OCI-M2 (cell line): Measurements from ENCODE around the gene SLF2.
A peak's percentile ranks its signal among the peaks of the same experiment; 100 is the strongest.

Source experiments
- DNase-seq: peaks from one replicate; lab custom pipeline; 2025; ENCODE audit not compliant: unreplicated experiment; lab: John Stamatoyannopoulos, UW

The SLF2 gene

GRCh38 chr10:100899171-100899570 lies 13.6 kb upstream of the SLF2 start:
- no peak for DNase-seq

GRCh38 chr10:100901051-100901450 lies 11.7 kb upstream of the SLF2 start:
- no peak for DNase-seq

GRCh38 chr10:100902622-100903021 lies 10.1 kb upstream of the SLF2 start:
- no peak for DNase-seq

- DNase-seq = no peak
These were observed 7.8 kb upstream of the SLF2 start for GRCh38 chr10:100904917-100905316.

GRCh38 chr10:100907175-100907574 lies 5.6 kb upstream of the SLF2 start:
- DNase-seq = no peak

DNA sequence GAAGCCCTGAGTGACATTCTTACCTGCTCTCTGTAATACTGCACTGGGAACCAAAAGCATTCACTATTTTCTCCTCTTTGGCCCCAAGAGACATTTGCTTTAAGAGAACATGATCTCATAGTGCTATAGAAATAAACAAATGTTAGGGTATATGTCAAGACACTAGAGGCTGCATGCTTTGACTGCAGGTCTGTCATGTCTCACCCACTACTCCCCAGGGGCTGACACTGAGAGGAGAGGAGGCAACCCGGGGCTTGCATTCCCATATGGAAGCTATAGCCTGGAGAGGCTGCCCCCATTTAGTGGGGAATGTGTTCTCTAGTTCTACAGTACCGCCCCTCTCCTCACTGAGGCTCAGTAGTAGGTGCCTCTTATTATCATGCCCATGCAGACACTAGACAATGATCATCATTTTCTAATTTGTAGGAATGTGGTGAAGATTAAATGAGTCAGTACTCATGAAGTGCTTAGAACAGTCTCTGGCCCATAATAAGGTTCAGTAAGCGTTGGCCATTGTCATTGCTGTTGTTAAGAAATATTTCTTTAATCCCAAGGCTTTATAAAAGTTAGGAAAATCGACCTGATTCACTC lies 4.9 kb upstream of the SLF2 start:
- no peak for DNase-seq

GRCh38 chr10:100908378-100908777 lies 4.4 kb upstream of the SLF2 start:
- no peak for DNase-seq

GRCh38 chr10:100909501-100910263 lies 3.1 kb upstream of the SLF2 start:
- DNase-seq = no peak

DNA sequence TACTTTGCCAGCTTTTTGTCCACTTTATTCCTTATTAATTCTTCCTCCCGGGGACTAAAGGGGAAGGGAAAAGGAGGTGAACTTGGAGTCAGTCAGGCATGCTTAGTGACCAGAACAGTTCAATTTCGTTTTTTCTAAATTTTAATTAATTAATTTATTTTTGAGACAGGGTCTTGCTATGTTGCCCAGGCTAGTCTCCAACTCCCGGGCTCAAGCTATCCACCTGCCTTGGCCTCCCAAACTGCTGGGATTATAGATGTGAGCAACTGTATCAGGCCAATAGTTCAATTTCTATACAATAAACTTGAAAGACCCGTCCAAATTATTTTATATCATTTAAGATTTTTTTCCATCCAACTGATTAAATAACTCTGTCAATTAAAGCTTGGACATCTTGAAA lies 1.3 kb upstream of the SLF2 start:
- no peak for DNase-seq

DNA sequence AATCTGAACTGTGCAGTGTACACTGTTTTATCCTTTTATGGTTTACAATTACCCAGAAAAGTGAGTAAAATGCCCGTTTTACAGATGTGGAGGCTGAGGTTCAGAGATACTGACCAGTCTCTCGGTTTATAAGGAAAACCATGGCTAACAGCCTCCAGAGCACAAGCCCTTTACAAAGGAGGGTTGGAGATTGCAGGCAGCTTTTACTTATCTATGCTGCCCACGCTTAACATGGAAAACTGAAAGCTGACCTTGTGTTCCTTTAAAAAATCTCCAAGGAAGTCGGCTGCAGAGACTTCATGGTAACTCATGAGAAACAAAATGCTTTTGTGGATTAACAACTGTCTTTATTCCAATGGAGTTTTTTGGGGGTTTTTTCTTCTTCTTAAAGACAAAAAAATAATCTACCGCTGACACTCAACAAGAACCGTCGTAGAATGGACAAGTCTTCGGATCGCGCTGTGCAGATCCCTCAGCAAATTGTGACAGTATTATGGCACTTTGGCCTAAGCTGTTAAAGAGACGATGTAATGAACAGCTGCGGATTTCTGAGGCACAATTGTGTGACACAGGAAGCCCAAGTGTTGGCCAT lies 654 bp upstream of the SLF2 start:
- peak; percentile 72 for DNase-seq

- no peak for DNase-seq
These were observed 705 bp downstream of the SLF2 start for GRCh38 chr10:100913470-100913865.

- no peak for DNase-seq
These were observed 4.3 kb downstream of the SLF2 start for GRCh38 chr10:100917071-100917470.

DNA sequence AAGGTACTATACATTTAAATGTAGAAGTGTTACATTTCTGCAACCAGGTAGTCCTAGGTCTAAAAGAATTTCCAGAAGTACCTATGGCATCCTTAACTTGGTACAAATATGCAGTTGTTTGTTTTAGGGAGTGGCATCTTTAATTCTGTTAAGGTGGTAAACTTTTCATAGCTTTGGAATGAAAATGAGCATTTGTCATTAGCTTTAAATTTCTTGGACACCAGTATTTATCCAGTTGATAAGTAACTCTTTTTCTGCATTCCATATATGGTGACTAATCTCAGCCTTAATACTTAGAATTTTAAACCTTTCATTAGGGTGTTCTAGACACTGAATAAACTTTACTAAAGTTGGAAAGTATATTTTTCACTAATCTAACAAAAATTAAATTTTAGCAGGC lies 10.8 kb downstream of the SLF2 start:
- no peak for DNase-seq

DNA sequence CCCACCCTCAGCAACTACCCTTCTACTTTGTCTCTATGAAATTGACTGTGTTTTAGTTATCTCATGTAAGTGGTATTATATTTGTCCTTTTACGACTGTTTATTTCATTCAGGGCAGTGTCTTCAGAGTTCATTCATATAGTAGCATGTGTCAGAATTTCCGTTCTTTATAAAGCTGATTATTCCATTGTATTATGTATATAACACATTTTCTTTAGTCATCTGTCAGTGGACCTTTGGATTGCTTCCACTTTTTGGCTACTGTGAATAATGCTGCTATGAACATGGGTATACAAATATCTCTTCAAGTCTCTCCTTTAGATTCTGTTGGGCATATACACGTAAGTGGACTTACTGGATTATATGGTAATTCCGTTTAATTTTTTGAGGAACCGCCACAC lies 14.5 kb downstream of the SLF2 start:
- no peak for DNase-seq

- DNase-seq = no peak
These were observed 15.3 kb downstream of the SLF2 start for GRCh38 chr10:100928039-100928438.

DNA sequence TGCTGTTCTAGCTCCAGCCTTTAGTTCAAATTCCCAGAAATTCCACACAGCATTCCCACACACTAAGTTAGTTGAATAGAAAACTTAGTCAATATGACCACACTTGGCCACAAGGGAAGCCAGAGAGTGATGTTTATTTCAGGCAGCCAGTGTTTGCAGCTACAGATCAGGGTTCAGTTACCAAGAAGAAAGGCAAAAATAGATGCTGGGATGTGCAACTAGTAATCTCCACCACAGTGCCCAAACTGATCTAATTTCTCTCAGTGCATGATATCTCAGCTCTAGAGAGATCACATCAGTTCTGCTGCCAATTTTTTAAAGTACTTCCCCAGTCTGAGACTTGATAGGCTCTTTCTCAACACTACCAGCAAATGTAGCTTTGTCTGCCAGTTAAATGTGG lies 17.6 kb downstream of the SLF2 start:
- DNase-seq = no peak

GRCh38 chr10:100934084-100934659 lies 21.4 kb downstream of the SLF2 start:
- DNase-seq = no peak

- no peak for DNase-seq
These were observed 27.1 kb downstream of the SLF2 start for GRCh38 chr10:100939763-100940344.

DNA sequence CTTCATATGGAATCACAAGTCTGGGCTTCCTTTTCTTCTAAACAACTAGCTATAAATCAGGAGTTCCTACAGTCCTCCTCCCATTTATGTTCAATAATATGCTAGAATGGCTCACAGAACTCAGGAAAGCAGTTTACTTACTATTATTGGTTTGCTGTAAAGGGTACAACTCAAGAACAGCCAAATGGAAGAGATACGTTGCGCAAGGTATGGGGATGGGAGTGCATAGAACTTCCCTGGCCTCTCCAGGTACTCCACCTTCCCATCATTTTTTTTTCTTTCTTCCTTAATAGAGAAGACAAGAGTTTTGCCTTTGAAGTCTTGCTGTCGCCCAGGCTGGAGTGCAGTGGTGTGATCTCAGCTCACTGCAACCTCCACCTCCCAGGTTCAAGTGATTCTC lies 29.5 kb downstream of the SLF2 start:
- no peak for DNase-seq

- DNase-seq = no peak
These were observed 30.7 kb downstream of the SLF2 start for GRCh38 chr10:100943508-100943907.

- DNase-seq = no peak
These were observed 33.0 kb downstream of the SLF2 start for GRCh38 chr10:100945754-100946153.

DNA sequence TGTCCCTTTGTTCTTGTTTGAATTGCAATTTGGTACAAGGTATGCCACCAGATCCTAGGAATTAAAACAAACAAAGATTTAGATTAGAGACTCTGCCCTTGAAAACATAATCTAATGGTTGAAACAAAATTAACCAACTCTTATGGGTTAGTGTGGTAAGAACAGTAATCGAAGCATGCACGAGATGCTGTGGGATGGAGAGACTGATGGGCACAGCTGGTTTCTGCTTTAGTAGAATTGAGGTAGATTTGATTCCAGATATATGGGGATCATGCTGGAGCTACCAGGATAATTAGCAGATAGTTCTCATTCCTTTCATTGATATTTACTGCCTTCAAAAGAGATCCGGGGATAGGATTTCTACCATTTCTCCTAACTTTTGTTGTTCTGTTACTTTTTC lies 36.2 kb downstream of the SLF2 start:
- DNase-seq = no peak
